HEK293T (cell line): ENCODE measurements around the gene SLC6A17.

Experiments
- CTCF ChIA-PET: fragments of 350-600 bp; formaldehyde crosslinking; extraction: SDS; loops from one replicate; lab custom pipeline; 2021; ENCODE audit warnings: antibody characterized with exemption, inconsistent platforms; lab: Yijun Ruan, JAX
- POLR2A ChIA-PET: fragments of 350-600 bp; formaldehyde crosslinking; extraction: SDS; loops from one replicate; lab custom pipeline; 2020; ENCODE audit warnings: antibody characterized with exemption, inconsistent platforms; lab: Yijun Ruan, JAX
- DNase-seq: peaks from one replicate; pipeline ENCODE4 v3.0.0; 2012; ENCODE audit warnings: mixed read lengths; ENCODE audit errors: extremely low spot score
- ARNT ChIP-seq: fragments of 450-650 bp; IDR thresholded peaks from 2 replicates; pipeline ENCODE4 v1.6.1; 2017; ENCODE audit warnings: mild to moderate bottlenecking
- BHLHE40 ChIP-seq: fragments of 450-650 bp; IDR thresholded peaks from 2 replicates; pipeline ENCODE4 v1.6.1; 2016; ENCODE audit warnings: mild to moderate bottlenecking, moderate library complexity, borderline replicate concordance
- CTBP1 ChIP-seq: fragments of 450-650 bp; IDR thresholded peaks from 2 replicates; pipeline ENCODE4 v1.6.1; 2016; ENCODE audit warnings: borderline replicate concordance
- ELF4 ChIP-seq: fragments of 450-650 bp; IDR thresholded peaks from 2 replicates; pipeline ENCODE4 v1.6.1; 2017; ENCODE audit warnings: antibody characterized with exemption
- FOXA1 ChIP-seq: fragments of 450-650 bp; IDR thresholded peaks from 2 replicates; pipeline ENCODE4 v1.6.1; 2016; ENCODE audit warnings: mild to moderate bottlenecking
- FOXK2 ChIP-seq: fragments of 450-650 bp; IDR thresholded peaks from 2 replicates; pipeline ENCODE4 v1.6.1; 2016; ENCODE audit warnings: mild to moderate bottlenecking
- FOXM1 ChIP-seq: fragments of 450-650 bp; IDR thresholded peaks from 2 replicates; pipeline ENCODE4 v1.6.1; 2017; ENCODE audit warnings: mild to moderate bottlenecking, borderline replicate concordance
- HDGF ChIP-seq: fragments of 450-650 bp; IDR thresholded peaks from 2 replicates; pipeline ENCODE4 v1.6.1; 2017; ENCODE audit warnings: antibody characterized with exemption, borderline replicate concordance
- L3MBTL2 ChIP-seq: fragments of 450-650 bp; conservative IDR thresholded peaks from 2 replicates; pipeline ENCODE4 v1.6.1; 2016; ENCODE audit warnings: mild to moderate bottlenecking
- LEF1 ChIP-seq: fragments of 450-650 bp; IDR thresholded peaks from 2 replicates; pipeline ENCODE4 v1.6.1; 2017; ENCODE audit warnings: mild to moderate bottlenecking, borderline replicate concordance
- NFRKB ChIP-seq: fragments of 450-650 bp; IDR thresholded peaks from 2 replicates; pipeline ENCODE4 v1.6.1; 2016; ENCODE audit warnings: mild to moderate bottlenecking, moderate library complexity
- PKNOX1 ChIP-seq: fragments of 450-650 bp; IDR thresholded peaks from 2 replicates; pipeline ENCODE4 v1.6.1; 2016
- SP1 ChIP-seq: fragments of 450-650 bp; IDR thresholded peaks from 2 replicates; pipeline ENCODE4 v1.6.1; 2017
- SUZ12 ChIP-seq: fragments of 450-650 bp; IDR thresholded peaks from 2 replicates; pipeline ENCODE4 v1.6.1; 2016; ENCODE audit warnings: mild to moderate bottlenecking
- TARDBP ChIP-seq: fragments of 450-650 bp; IDR thresholded peaks from 2 replicates; pipeline ENCODE4 v1.6.1; 2016
- ZNF384 ChIP-seq: fragments of 450-650 bp; IDR thresholded peaks from 2 replicates; pipeline ENCODE4 v1.6.1; 2016

The SLC6A17 gene

GRCh38 chr1:110235181-110235833, 85.0 kb downstream of the SLC6A17 start:
- ChIA-PET POLR2A (interaction anchor here (1.6 kb wide), 1 partner anchor 104 kb away, joined by 3 read pairs; the partner anchor contains the start of gene RBM15), CTCF (no interaction called here)
- no peak for DNase-seq
- no peak for TF ChIP-seq PKNOX1

- CTCF ChIA-PET = no interaction called here
- POLR2A ChIA-PET = interaction anchor here (1.6 kb wide), 1 partner anchor 103 kb away, joined by 3 read pairs; the partner anchor contains the start of gene RBM15
- no peak for DNase-seq
Observed at GRCh38 chr1:110235834-110236682, 85.8 kb downstream of the SLC6A17 start.

GRCh38 chr1:110237386-110238152, 87.3 kb downstream of the SLC6A17 start:
- no peak for TF ChIP-seq TARDBP
- TF ChIP-seq SUZ12 = no peak
- TF ChIP-seq ELF4 = no peak
- TF ChIP-seq LEF1 = no peak
- TF ChIP-seq CTBP1 = no peak
- TF ChIP-seq BHLHE40 = no peak
- DNase-seq = no peak
- CTCF ChIA-PET = no interaction called here
- POLR2A ChIA-PET = interaction anchor here (1.8 kb wide), 1 partner anchor 28 kb away, joined by 4 read pairs; the partner anchor contains the start of gene KCNC4

More at GRCh38 chr1:110235834-110236682, 85.8 kb downstream of the SLC6A17 start:
- no peak for TF ChIP-seq BHLHE40
- TF ChIP-seq CTBP1 = no peak
- no peak for TF ChIP-seq LEF1
- TF ChIP-seq HDGF = no peak
- no peak for TF ChIP-seq NFRKB
- TF ChIP-seq SUZ12 = no peak
- TF ChIP-seq PKNOX1 = no peak
- TF ChIP-seq L3MBTL2 = no peak
- TF ChIP-seq SP1 = no peak
- no peak for TF ChIP-seq ZNF384
- TF ChIP-seq TARDBP = no peak
- TF ChIP-seq FOXA1 = no peak
- TF ChIP-seq ARNT = no peak
- no peak for TF ChIP-seq FOXK2

- CTCF ChIA-PET = interaction anchor here (1.0 kb wide), 2 partner anchors 16 to 32 kb away, joined by 3 read pairs; no protein-coding TSS in a partner anchor
- DNase-seq = no peak
- POLR2A ChIA-PET = no interaction called here
- no peak for TF ChIP-seq NFRKB
- TF ChIP-seq ARNT = no peak
- no peak for TF ChIP-seq SUZ12
Observed at GRCh38 chr1:110239441-110240430, 89.4 kb downstream of the SLC6A17 start.

GRCh38 chr1:110240476-110241210, 90.3 kb downstream of the SLC6A17 start:
- TF ChIP-seq SP1 (no peak), L3MBTL2 (no peak), LEF1 (no peak), HDGF (no peak), ZNF384 (no peak), ARNT (no peak), CTBP1 (no peak), FOXA1 (no peak), PKNOX1 (no peak), SUZ12 (no peak), BHLHE40 (no peak), ELF4 (no peak), FOXK2 (no peak), NFRKB (no peak), TARDBP (no peak), FOXM1 (no peak)
- CTCF ChIA-PET = interaction anchor here (1.0 kb wide), 1 partner anchor 15 kb away, joined by 3 read pairs; no protein-coding TSS in a partner anchor
- POLR2A ChIA-PET = no interaction called here
- no peak for DNase-seq
